NCI-H187 (cell line): Measurements from ENCODE around the gene DCAF15.
A peak's percentile ranks its signal among the peaks of the same experiment; 100 is the strongest.

ENCODE experiments used
- DNase-seq, 2 experiments: peaks; one replicate each; lab custom pipeline; 2025; lab: John Stamatoyannopoulos, UW

Gene DCAF15

DNA sequence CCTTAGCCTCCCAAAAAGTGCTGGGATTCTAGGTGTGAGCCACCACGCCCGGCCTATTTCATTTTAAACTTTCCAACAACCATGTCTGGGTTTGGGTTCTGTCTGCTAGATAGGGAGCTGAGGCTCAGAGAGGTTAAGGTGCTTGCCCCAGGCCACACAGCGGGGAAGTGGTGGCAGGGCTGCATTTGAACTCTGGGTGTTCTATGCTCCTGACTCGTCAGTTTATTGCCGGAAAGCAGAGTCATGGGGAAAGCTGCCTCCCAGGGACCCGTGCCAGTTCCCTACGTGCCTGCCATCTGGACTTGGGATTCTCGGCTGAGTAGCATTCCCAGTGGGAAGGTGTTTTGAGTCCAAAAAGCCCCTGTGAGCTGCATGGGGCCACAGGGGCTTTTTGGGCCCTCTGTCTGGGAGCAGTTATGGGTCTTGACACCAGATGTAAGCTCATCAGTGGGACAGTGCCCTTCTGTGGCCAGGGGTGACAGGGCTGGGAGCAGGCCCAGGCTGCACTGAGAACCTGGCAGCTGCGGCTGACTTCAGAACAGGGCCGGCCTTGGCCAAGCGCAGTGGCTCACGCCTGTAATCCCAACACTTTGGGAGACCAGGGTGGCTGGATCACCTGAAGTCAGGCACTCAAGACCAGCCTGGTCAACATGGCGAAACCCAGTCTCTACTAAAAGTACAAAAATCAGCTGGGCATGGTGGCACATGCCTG lies 42.9 kb downstream of the DCAF15 start:
- DNase-seq: no peak

DNA sequence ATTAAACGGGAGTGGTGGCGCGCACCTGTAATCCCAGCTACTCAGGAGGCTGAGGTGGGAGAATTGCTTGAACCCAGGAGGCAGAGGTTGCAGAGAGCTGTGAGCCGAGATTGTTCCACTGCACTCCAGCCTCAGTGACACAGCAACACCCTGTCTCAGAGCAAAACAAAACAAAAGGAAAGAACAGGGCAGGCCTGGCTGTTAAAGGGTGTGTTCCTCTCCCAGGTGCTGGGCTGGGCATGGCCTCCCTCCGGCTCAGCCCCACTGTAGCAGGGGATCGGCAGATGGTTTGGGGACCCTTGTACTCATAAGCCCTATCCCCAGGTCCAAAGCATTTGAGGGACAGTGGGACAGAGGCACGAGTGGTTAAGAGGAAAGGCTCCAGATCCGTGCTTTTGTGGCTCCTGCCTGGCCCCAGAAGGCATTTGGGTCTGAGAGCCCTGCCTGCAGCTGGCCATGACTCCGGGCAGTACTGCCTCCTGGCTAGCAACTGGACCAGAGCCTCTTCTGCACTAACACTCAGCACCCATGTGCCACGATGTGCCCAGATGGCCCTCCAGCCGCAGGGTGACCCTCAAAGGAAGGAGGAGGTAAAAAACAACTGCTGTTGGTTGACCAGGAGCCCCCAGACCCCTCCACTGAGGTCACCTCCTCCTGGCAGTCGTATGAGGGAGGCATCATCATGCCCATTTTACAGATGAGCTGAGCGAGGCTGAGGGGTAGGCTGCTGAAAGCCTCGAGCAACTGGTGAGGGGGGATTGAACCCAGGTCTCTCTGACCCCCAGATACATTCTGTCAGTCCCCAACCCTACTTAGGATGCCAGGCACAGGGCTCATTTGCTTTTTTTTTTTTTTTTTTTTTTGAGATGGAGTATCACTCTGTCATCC lies 43.8 kb downstream of the DCAF15 start:
- no peak for DNase-seq

DNA sequence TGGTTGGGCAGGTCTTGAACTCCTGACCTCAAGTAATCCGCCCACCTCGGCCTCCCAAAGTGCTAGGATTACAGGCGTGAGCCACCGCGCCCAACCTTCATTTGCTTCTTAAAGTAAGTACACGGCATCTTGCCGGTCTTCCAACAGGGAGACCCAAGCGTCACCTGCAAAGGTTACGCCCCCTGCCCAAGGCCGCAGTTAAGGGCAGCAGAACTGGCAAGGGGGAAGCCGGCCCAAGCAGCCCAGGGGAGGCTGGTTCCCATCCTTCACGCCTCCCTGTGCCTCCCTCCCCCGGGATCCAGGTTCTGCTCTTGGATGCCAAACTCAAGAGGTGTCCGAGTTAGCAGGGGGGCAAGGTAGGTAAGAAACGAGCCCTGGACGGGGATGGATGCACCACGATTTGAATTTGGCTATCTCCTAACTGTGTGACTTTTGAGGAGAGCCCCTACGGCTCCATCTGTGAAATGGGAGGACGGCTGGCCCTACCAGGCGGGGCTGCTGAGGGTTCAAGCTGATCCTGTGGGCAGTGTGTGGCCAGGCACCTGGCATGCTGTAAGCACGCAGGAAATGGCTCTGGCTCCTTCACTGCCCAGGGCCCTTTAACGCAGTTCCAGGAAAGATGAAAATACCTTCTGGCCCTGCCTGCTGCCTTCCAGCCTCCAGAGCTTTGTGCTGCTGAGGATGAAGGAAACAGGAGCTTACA lies 44.8 kb downstream of the DCAF15 start:
- DNase-seq: no peak

DNA sequence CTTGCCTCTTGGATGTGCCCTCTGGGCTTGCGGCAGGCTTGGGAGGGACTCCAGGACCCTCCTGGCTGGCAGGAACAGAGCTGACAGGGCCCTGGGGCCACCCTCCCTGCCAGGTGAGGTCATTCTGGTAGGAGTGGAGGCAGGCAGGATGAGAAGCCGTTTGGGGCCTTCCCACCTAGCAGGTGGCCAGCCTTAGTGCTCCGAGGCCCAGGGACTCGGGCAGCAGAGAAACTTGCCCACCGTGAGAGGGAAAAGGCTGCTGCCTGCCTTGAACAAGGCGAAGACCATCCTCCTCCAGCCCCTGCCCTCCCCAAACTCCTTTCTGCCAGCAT lies 45.3 kb downstream of the DCAF15 start:
- DNase-seq: no peak

DNA sequence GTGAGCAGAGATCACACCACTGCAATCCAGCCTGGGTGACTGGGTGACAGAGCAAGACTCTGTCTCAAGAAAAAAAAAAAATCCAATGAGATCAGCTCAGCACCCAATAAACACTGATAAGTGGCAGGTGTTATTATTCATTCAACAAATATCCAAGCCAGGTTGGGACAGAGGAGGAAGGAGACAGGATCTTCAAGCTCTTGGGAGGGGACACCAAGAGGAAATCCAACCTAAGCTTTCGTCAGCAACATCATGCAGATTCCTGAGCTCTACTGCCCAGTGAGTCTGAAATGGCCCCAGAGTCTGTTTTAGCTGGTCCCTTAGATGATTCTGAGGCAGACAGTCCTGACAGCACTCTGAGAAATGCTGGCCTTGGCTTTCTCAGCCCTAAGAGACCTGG lies 46.1 kb downstream of the DCAF15 start:
- DNase-seq: no peak

DNA sequence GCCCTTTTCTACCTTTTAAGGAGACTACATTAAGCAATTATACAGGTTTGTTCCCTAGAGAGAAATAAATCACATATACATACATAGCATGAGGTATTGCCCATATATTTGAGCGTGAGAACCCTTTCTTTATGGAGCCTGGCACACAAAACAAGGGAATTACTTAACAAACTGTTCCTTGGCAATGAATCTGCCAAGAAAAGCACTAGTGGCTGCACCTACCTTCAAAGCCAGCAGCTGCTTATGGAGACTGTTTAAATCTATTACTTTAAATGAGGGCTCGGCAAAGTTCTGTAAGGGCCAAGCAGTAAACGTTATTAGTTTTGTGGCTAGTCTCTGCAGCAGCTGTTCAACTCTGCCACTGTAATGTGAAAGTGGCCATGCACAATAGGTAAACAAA lies 46.8 kb downstream of the DCAF15 start:
- DNase-seq: no peak

DNA sequence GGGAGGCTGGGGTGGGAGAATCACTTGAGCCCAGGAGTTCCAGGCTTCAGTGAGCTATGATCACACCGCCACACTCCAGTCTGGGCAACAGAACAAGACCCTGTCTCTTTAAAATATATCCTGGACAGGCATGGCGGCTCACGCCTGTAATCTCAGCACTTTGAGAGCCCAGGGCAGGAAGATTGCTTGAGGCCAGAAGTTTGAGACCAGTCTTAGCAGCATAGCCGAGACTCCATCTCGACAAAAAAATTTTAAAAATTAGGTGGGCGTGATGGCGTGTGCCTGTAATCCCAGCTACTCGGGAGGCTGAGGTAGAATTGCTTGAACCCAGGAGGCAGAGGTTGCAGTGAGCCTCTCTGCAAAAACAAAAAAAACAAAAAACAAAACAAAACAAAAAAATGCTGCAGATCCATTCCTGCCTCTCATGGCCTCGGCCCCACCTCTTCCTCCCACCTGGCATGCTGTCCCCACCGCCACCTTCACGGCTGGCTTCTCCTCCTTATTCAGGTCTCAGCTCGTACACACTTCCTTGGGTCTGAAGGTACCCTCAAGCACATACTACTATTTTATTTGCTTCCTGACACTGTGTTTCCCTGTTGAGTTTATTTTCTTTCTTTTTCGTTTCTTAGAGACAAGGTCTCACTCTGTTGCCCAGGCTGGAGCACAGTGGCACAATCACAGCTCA lies 48.5 kb downstream of the DCAF15 start:
- DNase-seq: no peak

DNA sequence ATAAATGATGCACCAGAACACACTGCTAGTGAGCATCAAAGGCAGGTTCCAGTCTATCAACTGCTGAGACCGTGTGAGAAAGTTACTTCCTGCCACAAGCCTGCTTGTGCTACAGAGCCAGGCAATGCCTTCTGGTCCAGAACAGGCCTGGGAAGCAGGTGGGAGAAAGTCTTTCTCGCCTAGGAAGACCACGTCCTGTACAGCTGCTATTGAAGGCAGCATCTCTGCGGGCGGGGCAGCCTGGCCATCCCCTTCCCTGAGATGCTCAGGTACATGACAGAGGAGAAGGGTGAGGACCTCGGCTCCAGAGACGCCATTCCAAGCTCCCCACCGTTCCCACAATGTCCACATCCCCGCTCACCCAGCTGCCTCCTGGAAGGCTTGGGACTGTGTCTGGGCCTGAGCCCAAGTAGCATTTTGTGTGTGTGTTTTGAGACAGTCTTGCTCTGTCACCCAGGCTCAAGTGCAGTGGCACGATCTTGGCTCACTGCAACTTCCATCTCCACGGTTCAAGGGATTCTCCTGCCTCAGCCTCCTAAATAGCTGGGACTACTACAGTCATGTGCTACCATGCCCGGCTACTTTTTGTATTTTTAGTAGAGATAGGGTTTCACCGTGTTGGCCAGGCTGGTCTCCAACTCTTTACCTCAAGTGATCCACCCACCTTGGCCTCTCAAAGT lies 50.4 kb downstream of the DCAF15 start:
- no peak for DNase-seq

DNA sequence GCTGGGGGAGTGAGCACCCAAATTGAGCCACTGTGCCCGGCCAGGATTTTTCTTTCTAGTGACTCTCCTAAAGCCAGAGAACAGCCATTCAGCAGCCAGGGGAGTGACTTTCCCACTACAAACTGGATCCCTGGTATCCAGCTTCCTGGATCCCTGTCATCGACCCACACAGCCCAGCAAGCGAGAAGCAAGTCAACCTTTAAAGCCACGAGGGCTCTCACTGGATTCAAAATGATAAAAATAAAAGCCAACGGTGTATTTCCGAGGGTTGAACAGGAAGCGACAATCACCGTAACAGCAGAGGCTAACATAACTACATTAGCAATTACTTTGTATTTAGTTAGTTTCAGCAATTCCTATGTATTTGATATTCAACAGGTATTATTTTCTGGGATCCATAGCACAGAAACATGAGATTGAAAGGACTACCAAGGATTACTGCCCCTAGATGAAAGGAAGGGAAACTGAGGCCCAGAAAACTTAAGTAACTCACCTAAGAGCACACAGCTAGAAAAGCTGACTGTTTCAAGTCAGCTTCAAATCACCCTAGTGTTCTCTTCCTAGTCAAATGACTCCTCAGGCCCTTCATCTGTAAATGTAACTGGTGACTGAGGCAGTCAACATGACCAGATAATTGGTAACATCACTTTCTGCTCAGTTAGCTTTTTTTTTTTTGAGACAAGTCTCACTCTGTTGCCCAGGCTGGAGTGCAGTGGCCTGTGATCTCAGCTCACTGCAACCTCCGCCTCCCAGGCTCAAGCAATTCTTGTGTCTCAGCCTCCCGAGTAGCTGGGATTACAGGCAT lies 51.1 kb downstream of the DCAF15 start:
- DNase-seq: no peak

DNA sequence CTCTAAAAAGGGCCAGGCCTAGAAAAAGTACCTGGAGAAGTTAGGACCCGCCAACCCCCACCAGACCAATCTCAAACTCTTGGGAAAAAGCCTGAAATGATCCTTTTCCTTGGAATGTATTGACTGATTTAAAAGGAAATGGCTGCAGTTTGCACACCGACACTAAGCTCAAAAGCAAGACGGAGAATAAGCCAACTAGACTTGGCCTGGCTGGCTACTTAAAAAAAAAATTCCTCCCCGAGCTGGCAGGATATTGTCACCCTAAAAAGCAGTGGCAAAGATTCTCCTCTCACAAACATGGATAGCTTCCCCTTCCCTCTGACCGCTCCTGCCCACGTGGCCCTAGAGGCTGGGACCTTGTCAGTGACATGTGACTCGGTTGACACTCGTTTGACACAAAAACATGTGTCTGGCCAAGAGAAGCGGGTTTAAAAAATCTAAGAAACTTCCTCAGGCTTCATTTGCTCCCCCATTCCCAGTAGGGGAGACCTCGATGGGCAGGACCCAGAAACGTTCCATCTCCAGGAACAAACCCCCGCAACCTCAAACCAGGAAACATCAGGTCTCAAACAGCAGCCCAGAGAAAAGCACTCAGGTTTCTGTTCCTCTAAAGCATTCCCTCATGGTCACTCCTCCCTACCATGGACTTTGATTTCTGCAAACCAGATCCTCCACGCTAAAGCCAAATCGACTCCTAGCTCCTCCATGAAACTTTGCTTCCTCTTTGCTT lies 52.5 kb downstream of the DCAF15 start:
- DNase-seq: no peak

DNA sequence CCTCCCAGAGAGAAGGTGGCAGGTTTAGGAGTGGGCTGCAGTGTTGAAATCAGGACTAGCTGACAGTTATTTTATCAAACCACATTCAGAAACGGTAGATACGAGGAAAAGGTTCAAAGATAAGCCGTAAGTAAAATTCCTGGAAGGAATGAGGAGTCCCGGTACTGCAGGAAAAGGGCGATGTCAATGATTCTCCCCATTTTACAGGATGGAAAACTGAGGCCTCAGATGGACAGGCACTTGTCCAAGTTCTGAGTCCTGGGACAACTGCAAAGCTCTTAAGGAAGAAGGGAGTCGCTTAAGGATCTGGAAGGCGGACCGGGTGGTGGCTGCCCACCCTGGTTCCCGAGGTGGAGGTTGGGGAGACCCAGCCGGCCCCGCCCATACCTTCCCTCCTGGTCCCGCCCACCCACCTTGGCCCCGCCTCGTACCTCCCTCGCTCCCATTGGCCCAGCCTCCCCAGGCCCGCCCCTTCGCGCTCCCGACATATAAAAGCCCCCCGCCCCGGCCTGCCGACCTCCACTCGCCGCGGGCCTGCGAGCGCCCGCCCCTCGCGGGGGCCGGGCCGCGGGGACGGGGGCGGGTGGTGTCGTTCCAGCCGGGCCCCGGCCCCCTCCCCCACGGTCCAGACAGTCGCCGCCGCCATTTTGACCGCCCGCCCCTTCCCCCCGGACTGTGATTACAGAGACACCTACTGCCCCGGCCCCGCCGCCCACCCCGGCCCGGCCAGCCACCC lies 53.2 kb downstream of the DCAF15 start:
- peak; percentile 33 to 65 for DNase-seq

DNA sequence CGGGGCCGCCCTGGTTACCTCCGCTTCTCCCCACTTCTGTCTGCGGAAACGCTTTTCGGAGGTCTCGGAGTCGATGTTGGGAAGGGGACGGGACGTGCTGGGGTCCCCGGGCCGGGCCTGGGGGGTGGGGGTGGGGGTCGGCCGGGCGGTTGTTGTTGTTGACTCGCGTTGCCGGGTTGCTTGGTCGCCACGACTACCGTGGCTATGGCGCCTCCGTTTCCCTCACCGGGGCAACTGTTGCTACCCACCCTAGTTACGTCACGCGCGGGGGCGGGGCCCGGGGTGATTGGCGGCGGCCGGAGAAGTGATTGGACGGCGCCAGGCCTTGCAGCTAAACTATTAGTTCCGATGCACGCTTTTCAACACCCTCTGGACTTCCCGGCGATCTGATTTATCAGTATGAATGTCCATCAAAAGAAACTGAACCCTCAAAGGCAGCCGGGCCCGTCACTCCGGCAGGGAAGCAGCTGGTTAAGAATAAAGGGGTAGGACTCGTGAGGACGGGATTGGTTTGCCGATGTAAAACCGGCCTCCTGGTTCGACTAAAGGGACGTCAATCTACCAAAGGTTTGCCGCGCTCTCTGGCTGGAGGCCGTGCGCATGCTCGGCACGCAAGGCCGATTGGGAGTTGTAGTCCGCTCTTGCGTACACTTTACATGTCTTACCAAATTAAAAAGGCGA lies 53.9 kb downstream of the DCAF15 start, which contains the start of gene RFX1:
RFX1 (minus strand) TSS at position 236 of the 681 bp plus-strand sequence. CDS start 12,477 bp downstream, outside the sequence.
- DNase-seq: peak; percentile 86 to 96

DNA sequence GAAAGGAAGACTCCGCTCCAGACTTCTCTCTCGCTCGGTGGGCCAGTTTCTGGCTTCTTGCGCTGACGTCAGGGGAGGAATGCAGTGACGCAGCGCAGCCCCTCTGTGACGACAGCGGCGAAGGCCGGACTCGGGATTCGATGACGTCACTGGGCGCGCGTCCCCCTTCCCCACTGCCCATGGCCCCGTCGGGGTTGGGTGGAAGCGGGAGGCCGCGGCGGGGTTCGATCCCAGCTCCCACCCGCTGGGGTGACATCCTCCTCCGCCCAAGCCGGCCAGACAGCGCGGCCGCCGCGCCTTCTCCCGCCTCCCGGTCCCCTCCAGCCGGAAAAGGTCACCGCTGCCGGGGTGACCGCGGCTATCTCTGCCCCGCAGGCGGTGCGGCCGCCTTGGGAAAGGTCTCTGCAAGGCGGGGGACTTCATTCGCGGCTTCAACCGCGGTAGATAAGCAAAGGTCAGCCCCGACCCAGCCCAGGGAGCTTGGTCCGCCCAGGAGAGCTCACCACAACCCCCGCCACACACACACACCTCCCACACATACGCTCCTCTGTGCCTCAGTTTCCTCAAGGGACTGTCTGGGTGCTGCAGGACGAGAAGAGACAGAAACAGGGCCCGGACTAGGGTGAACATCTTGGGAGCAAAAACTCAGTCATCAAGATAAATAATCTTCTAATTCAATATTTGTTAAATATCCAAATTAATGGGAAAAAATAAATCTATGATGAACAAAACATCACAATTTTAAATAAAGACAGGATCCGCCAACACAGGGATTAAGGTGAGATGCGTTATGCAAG lies 54.7 kb downstream of the DCAF15 start:
- no peak for DNase-seq
